Left ventricle myocardium inferior (tissue), 1 donor: ENCODE measurements around the gene RGS9. TPM values are rescaled to one million over a fixed set of nuclear protein-coding genes. Genes with fewer than 3 reads are reported as not detected.

Source experiments
- DNase-seq: peaks from one replicate; pipeline ENCODE4 v3.0.0-alpha.2; 2020
- H3K27ac ChIP-seq: fragments of 200-600 bp; replicated peaks from 2 replicates; pipeline ENCODE4 v1.8.0; 2021
- H3K27me3 ChIP-seq: fragments of 200-600 bp; 2 replicates; pipeline ENCODE4 v1.8.0; 2021; ENCODE audit warnings: low read depth
- H3K36me3 ChIP-seq: fragments of 200-600 bp; 2 replicates; pipeline ENCODE4 v1.8.0; 2021
- H3K4me1 ChIP-seq: fragments of 200-600 bp; 2 replicates; pipeline ENCODE4 v1.8.0; 2021
- H3K4me3 ChIP-seq: fragments of 200-600 bp; 2 replicates; pipeline ENCODE4 v1.8.0; 2021; ENCODE audit warnings: mild to moderate bottlenecking, moderate library complexity
- H3K9me3 ChIP-seq: fragments of 200-600 bp; replicated peaks from 2 replicates; pipeline ENCODE4 v1.8.0; 2021
- intact Hi-C: fragments of 100-400 bp; cut with micrococcal nuclease; formaldehyde crosslinking; loops from one replicate; pipeline ENCODE4 v1.11.0; 2022
- total RNA-seq: library from RNA; stranded (reverse); fragmentation: NEBNext Ultra II Directional; extraction: Animal tissue kit (Norgen Biotek cat#: 25700); gene quantifications from one replicate; pipeline ENCODE4 v1.2.1, GENCODE V29; 2021
- TF ChIP-seq, protein P1 (sequence below): fragments of 200-600 bp; IDR thresholded peaks from 2 replicates; pipeline ENCODE4 v1.8.0; 2021; ENCODE audit warnings: antibody characterized with exemption, mild to moderate bottlenecking, borderline replicate concordance
- donor health status: DM: no; HTN: yes; CAD: no; lungs with severe emphysema.

Gene RGS9
- total RNA-seq, 1 donor from 2014 or later = 1.6 TPM

- Histone ChIP-seq H3K27me3 (peaks cover 23% of the 10 kb centered on the region), H3K9me3 (no peaks in the 10 kb centered on the region), H3K36me3 (no peaks in the 10 kb centered on the region), H3K4me1 (no peaks in the 10 kb centered on the region), H3K27ac (no peak overlapping the region), H3K4me3 (no peak overlapping the region)
- TF ChIP-seq, protein P1, sequence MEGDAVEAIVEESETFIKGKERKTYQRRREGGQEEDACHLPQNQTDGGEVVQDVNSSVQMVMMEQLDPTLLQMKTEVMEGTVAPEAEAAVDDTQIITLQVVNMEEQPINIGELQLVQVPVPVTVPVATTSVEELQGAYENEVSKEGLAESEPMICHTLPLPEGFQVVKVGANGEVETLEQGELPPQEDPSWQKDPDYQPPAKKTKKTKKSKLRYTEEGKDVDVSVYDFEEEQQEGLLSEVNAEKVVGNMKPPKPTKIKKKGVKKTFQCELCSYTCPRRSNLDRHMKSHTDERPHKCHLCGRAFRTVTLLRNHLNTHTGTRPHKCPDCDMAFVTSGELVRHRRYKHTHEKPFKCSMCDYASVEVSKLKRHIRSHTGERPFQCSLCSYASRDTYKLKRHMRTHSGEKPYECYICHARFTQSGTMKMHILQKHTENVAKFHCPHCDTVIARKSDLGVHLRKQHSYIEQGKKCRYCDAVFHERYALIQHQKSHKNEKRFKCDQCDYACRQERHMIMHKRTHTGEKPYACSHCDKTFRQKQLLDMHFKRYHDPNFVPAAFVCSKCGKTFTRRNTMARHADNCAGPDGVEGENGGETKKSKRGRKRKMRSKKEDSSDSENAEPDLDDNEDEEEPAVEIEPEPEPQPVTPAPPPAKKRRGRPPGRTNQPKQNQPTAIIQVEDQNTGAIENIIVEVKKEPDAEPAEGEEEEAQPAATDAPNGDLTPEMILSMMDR = no peak
- DNase-seq = no peak
- intact Hi-C loops = no loop called here
These were observed 122.1 kb downstream of the RGS9 start for GRCh38 chr17:65259281-65259680.

GRCh38 chr17:65259696-65260485, 122.7 kb downstream of the RGS9 start:
- no peak overlapping the region for H3K4me3 ChIP-seq
- no peaks in the 10 kb centered on the region for H3K4me1 ChIP-seq
- TF ChIP-seq, protein P1 = no peak
- no peaks in the 10 kb centered on the region for H3K36me3 ChIP-seq
- H3K27me3 ChIP-seq = peaks cover 23% of the 10 kb centered on the region
- intact Hi-C loops = no loop called here
- no peak overlapping the region for H3K27ac ChIP-seq
- DNase-seq = no peak
- H3K9me3 ChIP-seq = no peaks in the 10 kb centered on the region

DNA sequence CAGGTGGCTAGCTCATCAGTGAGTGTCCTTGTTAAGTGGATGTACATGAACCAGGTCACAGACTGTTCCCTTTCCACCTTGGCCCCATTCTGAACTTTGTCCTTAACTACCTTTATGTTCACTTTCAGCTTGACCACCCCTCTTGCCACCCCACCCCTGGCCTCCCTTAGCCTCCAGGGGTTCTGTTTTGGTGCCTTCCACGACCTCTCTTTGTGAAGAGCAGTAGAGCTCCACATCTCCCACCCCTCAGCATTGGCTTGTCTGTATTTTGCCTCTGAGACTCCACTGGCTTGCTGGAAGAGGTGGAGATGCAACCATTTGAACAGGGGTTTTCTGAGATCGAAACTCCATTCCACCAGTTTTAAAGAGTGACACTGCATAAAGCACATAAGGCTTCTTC, 123.5 kb downstream of the RGS9 start:
- Histone ChIP-seq H3K4me3 (no peak overlapping the region), H3K36me3 (no peaks in the 10 kb centered on the region), H3K9me3 (peaks cover 2% of the 10 kb centered on the region), H3K4me1 (no peaks in the 10 kb centered on the region), H3K27ac (no peak overlapping the region), H3K27me3 (peaks cover 23% of the 10 kb centered on the region)
- intact Hi-C loops = no loop called here
- TF ChIP-seq, protein P1 = no peak
- no peak for DNase-seq

DNA sequence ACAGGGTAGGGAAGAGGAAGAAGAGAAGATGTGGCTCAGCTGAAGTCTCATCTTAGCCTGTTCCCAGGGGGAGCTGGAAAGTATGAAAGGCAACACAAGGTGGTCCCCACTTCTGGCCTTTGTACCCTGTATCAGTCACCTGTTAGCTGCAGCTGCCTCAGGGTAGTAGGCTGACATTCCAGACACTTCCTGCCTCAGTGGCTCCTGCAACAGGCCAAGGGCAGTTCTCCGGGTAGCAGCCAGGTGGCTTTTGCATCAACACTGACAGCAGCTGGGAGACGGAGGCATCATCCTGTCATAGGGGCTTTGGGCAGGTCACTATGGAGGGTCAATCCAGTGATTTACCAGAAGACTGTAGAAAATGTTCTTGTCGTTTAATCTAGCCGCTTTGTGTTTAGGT, 124.0 kb downstream of the RGS9 start:
- Histone ChIP-seq H3K27me3 (peaks cover 22% of the 10 kb centered on the region), H3K4me1 (no peaks in the 10 kb centered on the region), H3K27ac (no peak overlapping the region), H3K36me3 (no peaks in the 10 kb centered on the region), H3K9me3 (peaks cover 7% of the 10 kb centered on the region), H3K4me3 (no peak overlapping the region)
- TF ChIP-seq, protein P1 = no peak
- intact Hi-C loops = no loop called here
- DNase-seq = no peak

- intact Hi-C loops = no loop called here
- no peaks in the 10 kb centered on the region for H3K4me1 ChIP-seq
- DNase-seq = no peak
- TF ChIP-seq, protein P1 = no peak
- H3K27me3 ChIP-seq = peaks cover 14% of the 10 kb centered on the region
- peaks cover 14% of the 10 kb centered on the region for H3K9me3 ChIP-seq
- H3K27ac ChIP-seq = no peak overlapping the region
- no peaks in the 10 kb centered on the region for H3K36me3 ChIP-seq
- no peak overlapping the region for H3K4me3 ChIP-seq
These were observed 124.8 kb downstream of the RGS9 start for GRCh38 chr17:65261682-65262636.
